Colonic mucosa (tissue), 4 donors: ENCODE data around the gene SLC25A36. TPM values are rescaled to one million over a fixed set of nuclear protein-coding genes. Genes with fewer than 3 reads are reported as not detected.
"Not testable (repeated sequence)": the region's sequence is repeated elsewhere in the genome, so short reads cannot be mapped to it uniquely, and the experiment has no call there.

Experiments
- DNase-seq: peaks from one replicate; pipeline ENCODE4 v3.0.0-alpha.2; 2020
- H3K27ac ChIP-seq: fragments of 200-600 bp; one replicate; pipeline ENCODE4 v1.8.0; 2021
- H3K27me3 ChIP-seq: fragments of 200-600 bp; one replicate; pipeline ENCODE4 v1.8.0; 2021
- H3K36me3 ChIP-seq: fragments of 200-600 bp; one replicate; pipeline ENCODE4 v1.8.0; 2021
- H3K4me1 ChIP-seq: fragments of 200-600 bp; one replicate; pipeline ENCODE4 v1.8.0; 2021; ENCODE audit warnings: mild to moderate bottlenecking
- H3K4me3 ChIP-seq: fragments of 200-600 bp; one replicate; pipeline ENCODE4 v1.8.0; 2021
- H3K9ac ChIP-seq, 2 donors: one replicate each; pipeline ENCODE4 v1.7.0; 2013; ENCODE audit warnings: control low read depth in 2 of 2, low read depth in 2 of 2, low read length in 2 of 2
- H3K9me3 ChIP-seq: fragments of 200-600 bp; one replicate; pipeline ENCODE4 v1.8.0; 2021
- intact Hi-C: fragments of 100-400 bp; cut with DNase I; formaldehyde crosslinking; loops from one replicate; pipeline ENCODE4 v1.14.1; 2022
- total RNA-seq, 2 donors: library from RNA; stranded (reverse); fragmentation: NEBNext Ultra II Directional in 1 of 2; extraction: Animal tissue kit (Norgen Biotek cat#: 25700) in 1 of 2; gene quantifications; one replicate each; pipeline ENCODE4 v1.2.1, GENCODE V29; 2021
- TF ChIP-seq, protein P1 (sequence below): fragments of 200-600 bp; IDR thresholded peaks from one replicate; pipeline ENCODE4 v1.8.0; 2022; ENCODE audit warnings: antibody characterized with exemption, mild to moderate bottlenecking
- donor health status: healthy.
- donor health status: DM: no; HTN: no; CAD: no.
- donor health status: DM: no; HTN: no; CAD: no.

SLC25A36 gene
- total RNA-seq, 2 donors from 2014 or later, result 38.1 to 67.5 TPM

DNA sequence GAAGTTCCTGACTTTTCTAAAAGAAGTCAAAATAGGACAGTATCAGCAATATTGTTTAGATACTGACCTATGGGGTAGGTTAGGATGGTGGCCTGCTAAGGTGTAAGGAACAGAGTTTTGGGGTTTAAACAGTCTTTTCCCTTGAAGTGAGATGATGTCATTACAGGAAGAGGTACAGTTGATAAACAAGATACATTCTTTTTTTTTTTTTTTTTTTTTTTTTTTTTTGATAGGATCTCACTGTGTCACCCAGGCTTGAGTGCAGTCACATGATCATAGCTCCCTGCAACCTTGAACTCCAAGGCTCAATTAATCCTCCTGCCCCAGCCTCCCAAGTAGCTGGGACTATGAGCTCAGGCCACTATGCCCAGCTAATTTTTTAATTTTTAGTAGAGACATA is 33.3 kb downstream of the SLC25A36 start:
- no peak for DNase-seq
- Histone ChIP-seq H3K4me1 (no peaks in the 10 kb centered on the region), H3K36me3 (no peaks in the 10 kb centered on the region), H3K27ac (no peak overlapping the region), H3K9me3 (no peaks in the 10 kb centered on the region), H3K4me3 (no peak overlapping the region), H3K27me3 (no peaks in the 10 kb centered on the region), H3K9ac (no peak overlapping the region)
- intact Hi-C loops, result loop anchor here (10.0 kb wide), 1 partner anchor 50 kb away; no protein-coding TSS in a partner anchor
- TF ChIP-seq, protein P1, sequence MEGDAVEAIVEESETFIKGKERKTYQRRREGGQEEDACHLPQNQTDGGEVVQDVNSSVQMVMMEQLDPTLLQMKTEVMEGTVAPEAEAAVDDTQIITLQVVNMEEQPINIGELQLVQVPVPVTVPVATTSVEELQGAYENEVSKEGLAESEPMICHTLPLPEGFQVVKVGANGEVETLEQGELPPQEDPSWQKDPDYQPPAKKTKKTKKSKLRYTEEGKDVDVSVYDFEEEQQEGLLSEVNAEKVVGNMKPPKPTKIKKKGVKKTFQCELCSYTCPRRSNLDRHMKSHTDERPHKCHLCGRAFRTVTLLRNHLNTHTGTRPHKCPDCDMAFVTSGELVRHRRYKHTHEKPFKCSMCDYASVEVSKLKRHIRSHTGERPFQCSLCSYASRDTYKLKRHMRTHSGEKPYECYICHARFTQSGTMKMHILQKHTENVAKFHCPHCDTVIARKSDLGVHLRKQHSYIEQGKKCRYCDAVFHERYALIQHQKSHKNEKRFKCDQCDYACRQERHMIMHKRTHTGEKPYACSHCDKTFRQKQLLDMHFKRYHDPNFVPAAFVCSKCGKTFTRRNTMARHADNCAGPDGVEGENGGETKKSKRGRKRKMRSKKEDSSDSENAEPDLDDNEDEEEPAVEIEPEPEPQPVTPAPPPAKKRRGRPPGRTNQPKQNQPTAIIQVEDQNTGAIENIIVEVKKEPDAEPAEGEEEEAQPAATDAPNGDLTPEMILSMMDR, result no peak

DNA sequence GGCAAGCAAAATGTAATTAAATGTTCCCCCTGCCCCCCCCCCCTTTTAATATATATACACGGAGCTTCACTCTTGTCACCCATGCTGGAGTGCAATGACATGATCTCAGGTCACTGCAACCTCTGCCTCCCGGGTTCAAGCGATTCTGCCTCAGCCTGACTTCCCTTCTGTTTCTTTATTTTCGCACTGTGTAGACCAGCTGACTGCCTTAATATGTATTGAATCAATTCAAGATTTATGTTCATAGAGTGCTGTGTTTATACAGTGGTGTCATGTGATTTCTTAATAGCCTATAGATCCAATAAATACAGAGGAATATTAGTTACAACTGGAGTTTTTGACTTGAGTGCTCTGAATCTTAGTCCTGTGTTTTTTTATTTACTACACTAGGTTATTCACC is 39.0 kb downstream of the SLC25A36 start:
- Histone ChIP-seq H3K27me3 (no peaks in the 10 kb centered on the region), H3K4me1 (no peaks in the 10 kb centered on the region), H3K27ac (no peak overlapping the region), H3K36me3 (no peaks in the 10 kb centered on the region), H3K4me3 (no peak overlapping the region), H3K9ac (no peak overlapping the region), H3K9me3 (no peaks in the 10 kb centered on the region)
- TF ChIP-seq, protein P1, result no peak
- no peak for DNase-seq
- intact Hi-C loops, result no loop called here

DNA sequence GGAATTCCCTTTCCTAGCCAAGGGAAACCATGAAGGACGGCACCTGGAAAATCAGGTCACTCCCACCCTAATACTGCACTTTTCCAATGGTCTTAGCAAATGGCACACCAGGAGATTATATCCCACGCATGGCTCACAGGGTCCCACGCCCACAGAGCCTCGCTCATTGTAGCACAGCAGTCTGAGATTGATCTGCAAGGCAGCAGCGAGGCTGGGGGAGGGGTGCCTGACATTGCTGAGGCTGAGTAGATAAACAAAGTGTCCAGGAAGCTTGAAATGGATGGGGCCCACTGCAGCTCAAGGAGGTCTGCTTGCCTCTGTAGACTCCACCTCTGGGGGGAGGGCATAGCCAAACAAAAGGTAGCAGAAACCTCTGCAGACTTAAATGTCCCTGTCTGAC is 46.2 kb downstream of the SLC25A36 start:
- intact Hi-C loops, H3K36me3 ChIP-seq, H3K4me3 ChIP-seq, H3K27ac ChIP-seq, H3K9ac ChIP-seq, H3K4me1 ChIP-seq, H3K27me3 ChIP-seq, H3K9me3 ChIP-seq, DNase-seq: not testable (repeated sequence)

DNA sequence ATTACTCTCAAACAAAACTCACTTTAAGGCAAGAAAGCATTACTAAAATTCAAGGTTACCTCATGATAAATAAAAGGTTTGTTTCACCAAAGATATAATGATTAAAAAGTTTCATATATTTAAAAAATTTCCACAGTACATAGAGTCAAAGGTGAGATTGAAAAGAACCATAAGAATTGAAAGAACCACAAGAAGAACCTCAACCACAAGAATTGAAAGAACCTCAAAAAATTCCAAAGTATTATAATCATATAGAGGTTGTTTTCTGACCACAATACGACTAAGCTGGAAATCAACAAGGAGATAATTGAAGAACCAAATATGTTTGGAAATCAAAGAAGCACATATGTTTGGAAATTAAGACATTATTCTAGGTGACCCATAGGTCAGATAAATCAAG is 52.7 kb downstream of the SLC25A36 start:
- intact Hi-C loops, result no loop called here
- no peak overlapping the region for H3K9ac ChIP-seq
- no peak overlapping the region for H3K27ac ChIP-seq
- H3K9me3 ChIP-seq, result no peaks in the 10 kb centered on the region
- no peaks in the 10 kb centered on the region for H3K4me1 ChIP-seq
- DNase-seq, result no peak
- TF ChIP-seq, protein P1, result no peak
- H3K36me3 ChIP-seq, result no peaks in the 10 kb centered on the region
- H3K4me3 ChIP-seq, result no peak overlapping the region
- H3K27me3 ChIP-seq, result no peaks in the 10 kb centered on the region

DNA sequence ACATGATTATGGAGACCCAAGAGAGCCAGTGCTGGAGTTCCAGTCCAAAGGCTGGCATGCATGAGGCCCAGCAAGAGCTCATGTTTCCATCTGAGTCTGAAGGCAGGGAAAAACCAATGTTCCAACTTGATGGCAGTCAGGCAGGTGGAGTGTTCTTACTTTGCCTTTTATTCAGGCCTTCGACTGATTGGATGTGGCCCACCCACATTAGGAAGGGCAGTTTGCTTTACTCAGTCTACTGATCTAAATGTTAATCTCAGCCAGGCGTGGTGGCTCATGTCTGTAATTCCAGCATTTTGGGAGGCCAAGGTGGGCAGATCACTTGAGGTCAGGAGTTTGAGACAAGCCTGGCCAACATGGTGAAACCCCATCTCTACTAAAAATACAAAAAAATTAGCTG is 53.2 kb downstream of the SLC25A36 start:
- H3K27me3 ChIP-seq, H3K4me3 ChIP-seq, H3K9ac ChIP-seq, H3K9me3 ChIP-seq, H3K4me1 ChIP-seq, H3K36me3 ChIP-seq, DNase-seq, intact Hi-C loops, H3K27ac ChIP-seq: not testable (repeated sequence)

DNA sequence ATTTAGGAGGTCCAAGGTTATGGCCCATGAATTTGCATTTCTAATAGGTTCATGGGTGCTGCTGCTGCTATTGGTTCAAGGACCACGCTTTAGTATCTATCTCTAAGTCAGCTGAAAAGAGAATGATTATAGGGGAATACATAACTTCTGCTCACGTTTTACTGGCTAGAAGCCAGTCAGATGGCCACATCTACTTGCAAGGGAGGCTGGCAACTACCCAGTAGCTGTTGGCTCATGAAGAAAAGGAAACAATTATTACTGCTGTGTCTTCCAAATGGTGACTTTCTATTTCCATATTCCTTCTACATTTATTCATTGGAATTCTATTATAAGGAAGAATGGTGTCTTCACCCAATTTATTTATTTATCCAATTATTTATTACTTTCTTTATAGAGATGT is 54.2 kb downstream of the SLC25A36 start:
- H3K9me3 ChIP-seq, result no peaks in the 10 kb centered on the region
- H3K4me1 ChIP-seq, result no peaks in the 10 kb centered on the region
- H3K27ac ChIP-seq, result no peak overlapping the region
- intact Hi-C loops, result no loop called here
- H3K27me3 ChIP-seq, result no peaks in the 10 kb centered on the region
- TF ChIP-seq, protein P1, result no peak
- H3K4me3 ChIP-seq, result no peak overlapping the region
- no peak overlapping the region for H3K9ac ChIP-seq
- DNase-seq, result no peak
- no peaks in the 10 kb centered on the region for H3K36me3 ChIP-seq
